ENCODE data around the gene CST9L.
"Not testable (repeated sequence)": the region's sequence is repeated elsewhere in the genome, so short reads cannot be mapped to it uniquely, and the experiment has no call there.

Gene CST9L

GRCh38 chr20:23586735-23587525, 18.6 kb upstream of the CST9L start:
- no peak for DNase-seq (ENCODE audit: low spot score)

GRCh38 chr20:23585808-23586734, 17.8 kb upstream of the CST9L start:
- no peak for DNase-seq (ENCODE audit: low spot score)

DNA sequence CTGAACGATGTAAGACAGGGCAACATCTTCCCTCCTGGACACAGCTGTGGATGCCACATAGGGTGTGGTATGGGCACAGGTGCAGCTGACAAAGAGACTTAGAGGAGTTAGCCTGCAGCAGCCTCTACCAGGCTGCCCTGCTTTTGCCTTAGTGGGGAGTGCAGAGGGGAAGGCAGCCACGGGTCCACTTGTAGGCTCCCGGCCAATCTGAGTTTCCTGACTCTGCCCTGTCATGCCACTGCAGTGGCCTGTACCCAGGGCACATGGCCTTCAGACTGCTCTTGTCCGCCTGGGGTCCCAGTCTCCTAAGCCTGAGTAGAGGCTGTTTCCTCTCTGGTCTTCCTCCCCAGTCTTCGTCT, 17.1 kb upstream of the CST9L start:
- no peak for DNase-seq (ENCODE audit: low spot score)

GRCh38 chr20:23584434-23585199, 16.3 kb upstream of the CST9L start:
- no peak for DNase-seq (ENCODE audit: low spot score)

- no peak for DNase-seq (ENCODE audit: low spot score)
These were observed 15.2 kb upstream of the CST9L start for GRCh38 chr20:23583526-23583925.

DNA sequence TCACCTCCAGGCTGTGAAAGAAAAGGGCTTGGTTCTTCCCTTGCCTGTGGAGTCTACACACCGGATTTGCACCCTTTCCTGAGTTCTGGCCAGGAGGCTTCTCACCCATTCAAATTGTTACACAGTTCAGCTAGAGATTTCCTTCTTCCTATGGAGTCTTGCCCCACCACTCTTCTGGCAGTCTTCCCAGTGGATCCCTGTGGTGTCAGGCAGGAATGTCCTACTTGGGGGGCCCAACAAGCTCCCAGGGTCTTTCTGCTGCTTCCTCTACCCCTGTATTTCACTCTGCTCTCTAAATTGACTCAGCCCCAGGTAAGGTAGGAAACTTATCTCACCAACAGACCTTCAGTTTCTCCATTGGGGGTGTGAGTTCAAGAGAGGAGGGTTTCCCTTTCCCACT, 14.0 kb upstream of the CST9L start:
- no peak for DNase-seq (ENCODE audit: low spot score)

- not testable (repeated sequence) for DNase-seq (ENCODE audit: low spot score)
These were observed 13.5 kb upstream of the CST9L start for GRCh38 chr20:23581833-23582232.

GRCh38 chr20:23574977-23575376, 6.7 kb upstream of the CST9L start:
- no peak for DNase-seq (ENCODE audit: low spot score)

DNA sequence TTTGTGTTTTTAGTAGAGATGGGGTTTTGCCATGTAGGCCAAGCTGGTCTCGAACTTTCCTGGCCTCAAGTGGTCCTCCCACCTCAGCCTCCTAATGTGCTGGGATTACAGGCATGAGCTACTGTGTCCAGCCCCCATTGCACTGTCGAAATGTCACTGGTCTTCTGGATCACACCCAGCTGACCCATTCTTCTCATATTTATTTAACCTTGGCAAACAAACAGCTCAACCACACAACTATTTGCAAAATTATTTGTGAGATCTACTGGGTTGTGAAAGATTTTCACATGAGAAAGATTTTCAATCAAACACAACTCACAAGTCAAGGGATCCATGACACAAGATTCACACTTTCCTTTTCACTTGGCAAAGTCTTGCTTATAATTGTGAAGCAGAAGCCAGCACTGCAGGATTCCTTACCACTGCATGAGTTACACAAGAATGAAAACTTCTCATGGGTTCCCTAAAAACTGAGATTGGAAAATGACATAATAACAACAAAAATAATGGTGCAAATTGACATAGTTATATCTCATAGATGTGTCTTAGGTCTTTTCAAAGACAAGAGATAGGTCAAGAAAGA, 2.0 kb upstream of the CST9L start:
- DNase-seq (ENCODE audit: low spot score): no peak

DNA sequence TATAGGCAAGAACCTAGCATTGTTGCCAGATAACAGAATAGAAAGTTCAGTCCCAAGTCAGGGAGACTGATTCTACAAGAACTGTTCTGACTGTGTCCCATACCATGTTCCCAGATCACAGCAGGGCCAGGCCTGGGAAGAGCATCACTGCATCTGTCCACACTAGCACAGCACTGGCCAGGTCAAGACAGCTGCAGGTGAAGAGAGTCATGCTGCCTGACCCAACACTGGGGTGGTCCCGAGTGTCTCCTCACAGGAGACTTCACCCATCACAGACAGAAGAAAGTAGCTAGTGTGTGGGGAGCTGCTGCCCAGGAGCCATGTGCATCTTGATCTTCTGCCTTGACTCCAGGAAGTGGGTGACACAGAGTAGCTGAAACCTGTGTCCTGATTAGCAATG, 1.3 kb upstream of the CST9L start:
- DNase-seq (ENCODE audit: low spot score): no peak

GRCh38 chr20:23568971-23569330, 667 bp upstream of the CST9L start:
- DNase-seq (ENCODE audit: low spot score): no peak

DNA sequence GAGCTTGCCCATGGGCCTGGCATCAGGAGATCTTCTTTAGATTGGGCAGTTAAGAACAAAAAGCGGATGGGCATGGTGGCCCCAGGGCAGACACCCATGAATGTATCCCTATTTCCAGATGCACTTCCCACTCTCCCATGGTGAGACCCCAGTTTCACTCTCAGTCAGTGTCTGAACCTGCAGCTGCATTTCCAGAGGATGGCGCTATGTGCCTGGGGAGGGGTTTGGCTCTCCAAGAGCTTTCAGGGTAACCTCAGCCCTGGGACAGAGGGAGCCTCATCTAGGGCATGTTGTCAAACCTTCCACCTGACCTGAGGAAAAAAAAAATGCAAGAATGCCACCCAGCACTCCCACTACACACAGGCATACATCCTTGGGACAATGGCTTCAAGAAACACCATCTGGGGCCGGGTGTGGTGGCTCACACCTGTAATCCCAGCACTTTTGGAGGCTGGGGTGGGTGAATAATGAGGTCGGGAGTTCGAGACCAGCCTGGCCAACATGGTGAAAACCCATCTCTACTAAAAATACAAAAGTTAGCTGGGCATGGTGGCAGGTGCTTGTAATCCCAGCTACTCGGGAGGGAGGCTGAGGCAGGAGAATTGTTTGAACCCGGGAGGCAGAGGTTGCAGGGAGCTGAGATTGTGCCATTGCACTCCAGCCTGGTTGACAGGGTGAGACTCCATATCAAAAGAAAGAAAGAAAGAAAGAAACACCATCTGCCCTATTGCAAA, 1.9 kb downstream of the CST9L start:
- DNase-seq (ENCODE audit: low spot score): no peak

DNA sequence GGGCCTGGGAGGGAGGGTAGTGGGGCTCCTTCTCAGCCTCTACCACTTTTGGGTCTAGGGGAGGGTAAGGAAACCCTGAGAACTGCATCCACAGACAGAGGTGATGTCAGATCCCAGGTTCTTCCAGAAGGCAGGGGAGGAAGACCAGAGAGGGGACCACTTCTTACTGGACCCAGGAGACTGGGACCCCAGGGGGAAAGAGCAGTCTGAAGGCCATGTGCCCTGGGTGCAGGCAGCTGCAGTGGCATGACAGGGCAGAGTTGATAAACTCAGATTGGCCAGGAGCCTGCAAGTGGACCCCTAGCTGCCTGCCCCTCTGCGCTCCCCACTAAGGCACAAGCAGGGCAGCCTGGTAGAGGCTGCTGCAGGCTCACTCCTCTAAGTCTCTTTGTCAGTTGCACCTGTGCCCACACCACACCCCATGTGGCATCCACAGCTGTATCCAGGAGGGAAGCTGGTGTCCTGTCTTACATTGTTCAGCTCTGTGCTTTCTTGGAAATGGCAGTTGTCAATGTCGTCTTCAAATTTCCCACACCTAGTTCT, 2.7 kb downstream of the CST9L start:
- DNase-seq (ENCODE audit: low spot score): no peak

DNA sequence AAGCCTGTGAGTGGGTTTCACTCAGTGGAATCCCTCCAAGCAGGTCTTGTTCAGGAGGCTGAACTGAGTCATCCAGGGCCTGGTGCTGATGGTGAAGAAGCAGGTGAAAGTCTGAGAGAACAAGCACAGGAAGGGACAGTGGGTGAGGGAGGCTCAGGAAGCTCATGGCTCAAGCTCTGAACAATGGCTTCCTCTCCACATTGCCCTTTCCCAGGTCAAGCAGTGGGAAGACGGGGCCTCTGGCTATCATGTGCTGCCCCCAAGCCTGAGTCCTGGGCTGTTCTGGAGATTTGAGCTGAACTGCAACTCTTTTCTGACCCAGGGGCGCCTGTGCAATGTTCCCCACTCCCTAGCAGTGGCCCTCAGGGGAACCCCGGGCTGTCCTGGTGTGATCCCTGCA, 3.4 kb downstream of the CST9L start:
- no peak for DNase-seq (ENCODE audit: low spot score)

GRCh38 chr20:23562721-23563342, 5.5 kb downstream of the CST9L start:
- DNase-seq (ENCODE audit: low spot score): no peak

- no peak for DNase-seq (ENCODE audit: low spot score)
These were observed 13.9 kb downstream of the CST9L start for GRCh38 chr20:23554401-23554800.

- DNase-seq (ENCODE audit: low spot score): no peak
These were observed 16.5 kb downstream of the CST9L start for GRCh38 chr20:23551786-23552185.

DNA sequence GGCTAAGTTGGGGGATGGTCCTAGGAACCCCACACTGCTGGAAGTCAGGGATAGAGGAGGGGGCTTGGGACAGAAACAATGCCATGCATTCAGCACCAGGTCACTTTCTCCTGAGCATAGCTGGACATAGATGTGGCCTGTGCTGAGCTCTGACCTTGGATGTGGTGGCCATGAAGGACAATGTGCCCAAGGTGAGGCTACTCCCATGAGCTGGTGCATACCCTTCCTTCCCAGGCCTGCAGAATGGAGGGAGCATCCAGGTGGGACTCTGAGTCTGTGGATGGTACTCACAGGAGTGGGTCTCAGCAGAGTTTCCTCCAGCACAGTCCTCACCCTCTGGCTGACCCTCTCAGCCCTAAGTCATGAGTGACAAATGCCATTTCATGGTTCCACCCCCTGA, 16.9 kb downstream of the CST9L start:
- no peak for DNase-seq (ENCODE audit: low spot score)

DNA sequence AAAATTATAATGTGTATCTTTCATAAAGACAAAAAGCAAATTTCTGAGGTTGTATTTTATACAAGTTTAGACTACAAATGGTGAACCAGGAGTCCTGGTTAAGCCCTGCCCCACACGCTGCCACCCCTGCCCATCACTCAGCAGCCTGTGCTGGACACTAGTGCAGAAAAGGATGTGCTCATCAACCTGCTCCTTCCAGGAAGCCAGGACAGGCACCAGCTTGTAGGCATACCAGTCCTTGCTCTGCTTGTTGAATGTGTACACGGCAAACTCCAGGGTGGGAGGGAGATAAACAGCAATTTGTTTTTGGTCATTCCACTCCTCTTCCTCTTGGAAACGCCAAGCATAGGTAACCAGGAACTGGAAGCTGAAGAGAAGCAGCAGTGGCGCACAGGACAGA, 18.1 kb downstream of the CST9L start:
- DNase-seq (ENCODE audit: low spot score): no peak

DNA sequence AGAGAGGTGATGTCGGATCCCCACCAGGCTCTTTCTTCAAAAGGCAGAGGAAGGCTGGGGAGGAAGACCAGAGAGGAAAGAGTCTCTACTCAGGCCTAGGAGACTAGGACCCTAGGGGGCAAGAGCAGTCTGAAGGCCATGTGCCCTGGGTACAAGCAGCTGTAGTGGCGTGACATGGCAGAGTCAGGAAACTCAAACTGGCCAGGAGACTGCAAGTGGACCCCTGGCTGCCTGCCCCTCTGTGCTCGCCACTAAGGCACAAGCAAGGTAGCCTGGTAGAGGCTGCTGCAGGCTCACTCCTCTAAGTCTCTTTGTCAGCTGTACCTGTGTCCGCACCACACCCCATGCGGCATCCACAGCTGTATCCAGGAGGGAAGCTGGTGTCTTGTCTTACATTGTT, 19.9 kb downstream of the CST9L start:
- DNase-seq (ENCODE audit: low spot score): no peak

DNA sequence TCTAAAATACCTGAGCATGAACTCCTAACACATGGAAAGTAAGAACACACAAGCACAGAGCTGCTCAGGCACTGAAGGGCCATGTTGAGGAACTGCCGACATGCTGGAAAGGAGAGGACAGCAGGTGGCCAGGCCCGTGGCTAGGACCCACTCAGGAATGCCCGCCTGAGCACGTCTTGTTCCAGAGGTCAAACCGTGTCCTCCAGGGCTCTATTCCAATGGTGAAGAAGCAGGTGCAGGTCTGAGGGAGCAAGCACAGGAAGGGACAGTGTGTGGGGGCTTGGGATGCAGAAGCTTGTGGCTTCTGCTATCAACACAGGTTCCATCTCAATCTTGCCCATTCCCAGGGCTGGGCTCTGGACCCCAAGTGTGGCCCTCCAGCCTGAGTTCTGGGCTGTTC, 20.7 kb downstream of the CST9L start:
- no peak for DNase-seq (ENCODE audit: low spot score)
